MM.1S (cell line): ENCODE results near the gene ARID3C.

Experiments used
- DNase-seq: peaks from one replicate; pipeline ENCODE4 v3.0.0-alpha.2; 2015
- H2AFZ ChIP-seq: fragments of 300-600 bp; sonication (generic); 2 replicates; pipeline ENCODE4 v1.6.0; 2016; ENCODE audit warnings: antibody characterized with exemption, low read length
- H3F3A ChIP-seq: fragments of 300-600 bp; sonication (generic); 2 replicates; pipeline ENCODE4 v1.6.1; 2016; ENCODE audit warnings: mild to moderate bottlenecking, antibody characterized with exemption, low read length, moderate library complexity, mixed read lengths; ENCODE audit not compliant: insufficient read depth
- H3K27ac ChIP-seq: fragments of 300-600 bp; sonication (generic); 2 replicates; pipeline ENCODE4 v1.5.1; 2016; ENCODE audit warnings: mild to moderate bottlenecking, low read length
- H3K27me3 ChIP-seq: fragments of 300-600 bp; sonication (generic); replicated peaks from 2 replicates; pipeline ENCODE4 v1.6.0; 2016; ENCODE audit warnings: low read length; ENCODE audit not compliant: insufficient read depth
- H3K36me3 ChIP-seq: fragments of 300-600 bp; sonication (generic); replicated peaks from 2 replicates; pipeline ENCODE4 v1.6.1; 2016; ENCODE audit warnings: mild to moderate bottlenecking, low read length, mixed read lengths; ENCODE audit not compliant: insufficient read depth
- H3K4me1 ChIP-seq: fragments of 300-600 bp; sonication (generic); 2 replicates; pipeline ENCODE4 v1.6.1; 2016; ENCODE audit warnings: low read length, mixed read lengths
- H3K4me2 ChIP-seq: fragments of 300-600 bp; sonication (generic); 2 replicates; pipeline ENCODE4 v1.6.0; 2016; ENCODE audit warnings: low read depth, low read length
- H3K4me3 ChIP-seq: fragments of 300-600 bp; sonication (generic); 2 replicates; pipeline ENCODE4 v1.5.1; 2016; ENCODE audit warnings: low read length, mixed read lengths
- H3K79me2 ChIP-seq: fragments of 300-600 bp; sonication (generic); 2 replicates; pipeline ENCODE4 v1.6.1; 2016; ENCODE audit warnings: mixed run types, low read length, mixed read lengths
- H3K9ac ChIP-seq: fragments of 300-600 bp; sonication (generic); 2 replicates; pipeline ENCODE4 v1.6.1; 2016; ENCODE audit warnings: low read length, mixed read lengths
- H3K9me2 ChIP-seq: fragments of 300-600 bp; sonication (generic); replicated peaks from 2 replicates; pipeline ENCODE4 v1.6.1; 2016; ENCODE audit warnings: mild to moderate bottlenecking, low read length, mixed read lengths; ENCODE audit not compliant: insufficient read depth
- H3K9me3 ChIP-seq: fragments of 300-600 bp; sonication (generic); replicated peaks from 2 replicates; pipeline ENCODE4 v1.6.1; 2016; ENCODE audit warnings: mild to moderate bottlenecking, low read length, mixed read lengths; ENCODE audit not compliant: insufficient read depth
- H4K20me1 ChIP-seq: fragments of 300-600 bp; sonication (generic); 2 replicates; pipeline ENCODE4 v1.6.1; 2016; ENCODE audit warnings: mild to moderate bottlenecking, low read length, moderate library complexity, mixed read lengths; ENCODE audit not compliant: insufficient read depth
- EZH2 ChIP-seq: fragments of 300-600 bp; sonication (generic); optimal IDR thresholded peaks from 2 replicates; pipeline ENCODE3; 2017; ENCODE audit warnings: low read depth, mild to moderate bottlenecking, antibody characterized with exemption, low read length, mixed read lengths
- EZH2phosphoT487 ChIP-seq: fragments of 300-600 bp; sonication (generic); IDR thresholded peaks from 2 replicates; pipeline ENCODE4 v1.6.1; 2018; ENCODE audit warnings: antibody characterized with exemption, low read length
- TF ChIP-seq, protein P1 (sequence below): fragments of 300-600 bp; sonication (generic); IDR thresholded peaks from 2 replicates; pipeline ENCODE4 v1.5.1; 2016; ENCODE audit warnings: antibody characterized with exemption, low read length, mixed read lengths

ARID3C gene

DNA sequence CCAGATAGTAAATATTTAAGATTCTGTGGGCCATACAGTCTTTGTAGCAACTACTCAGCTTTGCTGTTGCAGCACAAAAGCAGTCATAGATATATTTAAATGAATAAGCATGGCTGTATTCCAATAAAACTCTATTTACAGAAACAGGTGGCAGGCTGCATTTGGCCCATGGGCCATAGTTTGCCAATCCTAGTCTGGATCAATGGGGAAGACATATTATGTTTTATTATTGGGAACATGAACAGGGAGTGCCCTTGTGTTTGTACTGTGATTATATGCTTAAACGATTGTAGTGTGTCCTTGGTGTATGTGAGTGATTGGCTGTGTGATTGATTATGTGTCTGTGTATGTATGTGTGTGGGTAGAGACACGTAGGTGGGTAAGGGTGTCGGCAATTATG lies 45.6 kb upstream of the ARID3C start:
- Histone ChIP-seq H3K4me1 (no peaks in the 10 kb centered on the region), H3K9me2 (no peaks in the 10 kb centered on the region), H3K27ac (no peak overlapping the region), H3K4me2 (no peak overlapping the region), H3K9me3 (no peaks in the 10 kb centered on the region), H3K27me3 (no peaks in the 10 kb centered on the region), H3K4me3 (no peak overlapping the region), H3K79me2 (no peaks in the 10 kb centered on the region), H2AFZ (no peak overlapping the region), H4K20me1 (no peaks in the 10 kb centered on the region), H3K9ac (no peak overlapping the region), H3F3A (no peaks in the 10 kb centered on the region), H3K36me3 (no peaks in the 10 kb centered on the region)
- TF ChIP-seq, protein P1, sequence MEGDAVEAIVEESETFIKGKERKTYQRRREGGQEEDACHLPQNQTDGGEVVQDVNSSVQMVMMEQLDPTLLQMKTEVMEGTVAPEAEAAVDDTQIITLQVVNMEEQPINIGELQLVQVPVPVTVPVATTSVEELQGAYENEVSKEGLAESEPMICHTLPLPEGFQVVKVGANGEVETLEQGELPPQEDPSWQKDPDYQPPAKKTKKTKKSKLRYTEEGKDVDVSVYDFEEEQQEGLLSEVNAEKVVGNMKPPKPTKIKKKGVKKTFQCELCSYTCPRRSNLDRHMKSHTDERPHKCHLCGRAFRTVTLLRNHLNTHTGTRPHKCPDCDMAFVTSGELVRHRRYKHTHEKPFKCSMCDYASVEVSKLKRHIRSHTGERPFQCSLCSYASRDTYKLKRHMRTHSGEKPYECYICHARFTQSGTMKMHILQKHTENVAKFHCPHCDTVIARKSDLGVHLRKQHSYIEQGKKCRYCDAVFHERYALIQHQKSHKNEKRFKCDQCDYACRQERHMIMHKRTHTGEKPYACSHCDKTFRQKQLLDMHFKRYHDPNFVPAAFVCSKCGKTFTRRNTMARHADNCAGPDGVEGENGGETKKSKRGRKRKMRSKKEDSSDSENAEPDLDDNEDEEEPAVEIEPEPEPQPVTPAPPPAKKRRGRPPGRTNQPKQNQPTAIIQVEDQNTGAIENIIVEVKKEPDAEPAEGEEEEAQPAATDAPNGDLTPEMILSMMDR: no peak
- TF ChIP-seq EZH2phosphoT487: no peak
- TF ChIP-seq EZH2: no peak
- DNase-seq: no peak

DNA sequence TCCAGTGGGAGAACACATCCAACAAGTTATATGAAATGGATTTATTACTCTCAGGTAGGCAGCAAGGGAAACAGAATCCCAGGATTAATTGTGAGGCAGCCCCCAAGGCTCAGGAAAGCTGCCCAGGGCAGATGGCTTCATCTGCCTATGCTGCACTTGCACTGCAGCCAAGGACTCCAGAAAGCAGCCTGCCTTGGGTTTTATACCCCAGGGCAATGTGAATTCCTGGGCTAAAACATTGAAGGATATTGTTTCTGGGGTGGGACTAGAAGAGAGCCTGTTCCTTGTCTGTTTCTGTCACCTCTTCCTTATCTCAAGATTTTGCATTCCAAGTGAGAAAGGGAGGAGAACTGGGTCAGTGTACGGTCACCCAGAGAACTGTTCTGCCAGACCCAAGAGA lies 42.4 kb upstream of the ARID3C start:
- Histone ChIP-seq H3K9ac (no peak overlapping the region), H3K4me3 (no peak overlapping the region), H2AFZ (no peak overlapping the region), H3K9me2 (no peaks in the 10 kb centered on the region), H4K20me1 (no peaks in the 10 kb centered on the region), H3K36me3 (no peaks in the 10 kb centered on the region), H3K4me2 (no peak overlapping the region), H3K4me1 (0 out of 2 replicates have a peak, but pooled peaks cover under 1% of the 10 kb centered on the region), H3K27ac (no peak overlapping the region), H3K27me3 (no peaks in the 10 kb centered on the region), H3F3A (peaks cover 1% of the 10 kb centered on the region; the same call in 1 of the 2 replicates), H3K9me3 (no peaks in the 10 kb centered on the region), H3K79me2 (no peaks in the 10 kb centered on the region)
- TF ChIP-seq EZH2phosphoT487 (no peak), EZH2 (no peak)
- TF ChIP-seq, protein P1: no peak
- no peak for DNase-seq

DNA sequence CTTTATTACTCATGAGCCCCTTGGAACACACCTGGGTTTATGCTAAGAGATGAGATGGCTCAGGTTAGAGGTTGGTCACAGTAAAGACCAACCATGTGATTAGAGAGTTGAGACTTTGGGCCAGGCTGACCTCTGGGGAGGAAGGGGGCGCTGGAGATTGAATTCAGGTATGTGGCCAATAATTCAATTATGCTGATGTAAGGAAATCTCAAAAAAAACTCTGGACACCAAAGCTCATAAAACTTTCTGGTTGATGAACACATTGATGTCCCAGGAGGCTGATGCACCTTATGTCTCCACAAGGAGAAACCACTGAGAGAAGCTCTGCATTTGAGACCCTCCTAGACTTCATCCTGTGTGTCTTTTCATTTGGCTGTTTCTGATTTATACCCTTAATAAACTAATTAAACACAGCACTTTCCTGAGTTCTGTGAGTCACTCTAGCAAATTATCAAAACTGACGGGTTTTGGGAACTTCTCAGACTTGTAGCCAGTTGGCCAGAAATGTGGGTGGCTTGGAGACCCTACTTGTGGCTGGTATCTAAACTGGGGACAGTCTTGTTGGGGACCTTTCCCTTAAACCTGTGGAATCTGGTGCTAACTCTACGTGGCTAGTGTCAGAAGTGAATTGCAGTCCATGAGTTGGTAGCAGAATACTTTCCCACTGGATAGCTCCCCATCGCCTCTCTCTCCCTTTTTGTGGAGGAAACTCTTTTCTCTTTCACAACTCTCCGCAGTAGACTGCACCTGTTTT lies 41.1 kb upstream of the ARID3C start:
- no peaks in the 10 kb centered on the region for H3K79me2 ChIP-seq
- H3K4me1 ChIP-seq: 0 out of 2 replicates have a peak, but pooled peaks cover 3% of the 10 kb centered on the region
- peaks cover 11% of the 10 kb centered on the region for H3F3A ChIP-seq
- no peak overlapping the region for H3K4me3 ChIP-seq
- no peaks in the 10 kb centered on the region for H3K9me3 ChIP-seq
- no peaks in the 10 kb centered on the region for H3K36me3 ChIP-seq
- H3K9me2 ChIP-seq: no peaks in the 10 kb centered on the region
- no peak overlapping the region for H2AFZ ChIP-seq
- no peaks in the 10 kb centered on the region for H3K27me3 ChIP-seq
- no peak overlapping the region for H3K9ac ChIP-seq
- H3K27ac ChIP-seq: no peak overlapping the region
- no peak for TF ChIP-seq EZH2
- no peak for TF ChIP-seq EZH2phosphoT487
- TF ChIP-seq, protein P1: no peak
- DNase-seq: no peak
- no peaks in the 10 kb centered on the region for H4K20me1 ChIP-seq
- no peak overlapping the region for H3K4me2 ChIP-seq
